Measurements from ENCODE around the gene PARD3.

DNA sequence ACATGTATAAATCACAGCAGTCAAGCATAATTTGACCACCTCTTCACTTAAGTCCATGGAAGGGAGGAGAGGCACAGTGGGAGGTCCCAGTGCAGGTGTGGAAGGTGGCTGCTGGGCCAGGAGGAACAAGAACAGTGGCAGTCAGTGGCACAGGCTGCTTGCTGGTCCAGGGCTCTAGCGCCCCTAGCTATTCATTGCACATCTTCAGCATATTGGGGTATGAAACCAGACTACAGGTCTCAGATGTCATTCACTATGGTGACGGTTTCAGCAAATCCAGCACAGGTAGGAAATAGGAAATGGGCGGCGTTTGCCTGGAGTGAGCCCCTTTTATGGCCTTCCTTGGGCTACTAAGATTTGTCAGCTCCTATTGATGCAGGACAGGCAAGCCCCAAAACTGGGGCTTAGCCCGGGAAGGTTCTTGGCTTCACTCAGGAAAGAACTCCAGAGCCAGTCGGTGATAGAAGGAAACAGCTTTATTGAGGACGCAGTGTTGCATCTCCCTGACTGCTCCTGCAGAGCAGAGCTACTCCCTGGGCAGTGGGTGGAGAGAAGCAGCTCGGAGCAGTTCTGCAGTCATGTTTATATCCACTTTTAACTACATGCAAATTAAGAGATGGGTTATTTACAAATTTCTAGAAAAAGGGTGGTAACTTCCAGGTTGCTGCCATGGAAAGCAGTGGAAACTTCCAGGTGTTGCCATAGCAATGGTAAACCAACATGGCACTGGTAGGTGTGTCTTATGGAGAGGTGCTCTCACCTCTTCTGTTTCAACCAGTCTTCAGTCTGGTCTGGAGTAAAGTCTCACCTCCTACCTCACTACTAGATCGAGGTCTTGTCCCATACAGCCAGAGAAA, 608.8 kb downstream of the PARD3 start:
- no peak for TF ChIP-seq EZH2 (IDR thresholded peaks at IDR 0.05; ENCODE audit: insufficient read depth, poor library complexity, severe bottlenecking)
- TF ChIP-seq EZH2phosphoT487 (IDR thresholded peaks at IDR 0.05; ENCODE audit: insufficient read depth, low read depth), result no peak
